ENCODE data around the gene XPA.

XPA gene

GRCh38 chr9:97714435-97714834, 17.3 kb upstream of the XPA start:
- Histone ChIP-seq H3K4me3 (ENCODE audit: low read length, poor library complexity, severe bottlenecking) (no peak overlapping the region), H3K9me3 (ENCODE audit: insufficient read depth, low read depth, low read length) (no peaks in the 10 kb centered on the region), H3K9me2 (replicated peaks; ENCODE audit: low read depth, low read length) (no peaks in the 10 kb centered on the region), H4K20me1 (ENCODE audit: insufficient read depth, low read length, poor library complexity, severe bottlenecking) (no peaks in the 10 kb centered on the region), H3K27me3 (ENCODE audit: insufficient read depth, low read length, poor library complexity, severe bottlenecking) (peaks cover 53% of the 10 kb centered on the region), H3K4me2 (ENCODE audit: low read depth, low read length, poor library complexity, severe bottlenecking) (no peak overlapping the region), H3K9ac (ENCODE audit: low read depth, low read length, poor library complexity, severe bottlenecking) (no peak overlapping the region), H3K4me1 (ENCODE audit: insufficient read depth, low read length, poor library complexity, severe bottlenecking) (peaks cover 15% of the 10 kb centered on the region), H3K79me2 (ENCODE audit: insufficient read depth, low read length) (no peaks in the 10 kb centered on the region), H3K36me3 (ENCODE audit: insufficient read depth, low read length) (no peaks in the 10 kb centered on the region), H3F3A (ENCODE audit: low read depth) (no peaks in the 10 kb centered on the region), H2AFZ (ENCODE audit: low read length) (no peak overlapping the region)
- TF ChIP-seq CTCF (conservative IDR thresholded peaks at IDR 0.05; ENCODE audit: low read length): no peak
- TF ChIP-seq EZH2phosphoT487 (IDR thresholded peaks at IDR 0.05; ENCODE audit: borderline replicate concordance): no peak

DNA sequence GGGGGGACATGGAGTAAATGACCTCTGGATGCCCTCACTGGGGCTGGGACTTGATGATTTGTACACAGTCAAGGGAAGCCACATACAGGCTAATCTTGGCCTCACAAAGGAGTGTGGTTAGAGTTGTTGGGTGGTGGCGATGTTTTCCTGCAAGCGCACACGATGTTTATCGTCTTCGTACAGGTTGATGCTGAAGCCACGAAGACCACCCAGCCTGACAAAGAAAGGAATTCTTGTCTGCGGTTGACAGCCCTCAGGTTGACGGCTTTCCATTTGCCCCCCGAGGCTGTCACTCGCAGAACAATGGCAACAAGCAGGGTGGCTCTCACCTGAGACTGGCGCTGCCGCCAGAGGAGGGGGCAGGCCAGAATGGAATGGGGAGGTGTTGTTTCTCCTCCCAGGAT, 14.1 kb upstream of the XPA start:
- H2AFZ ChIP-seq (ENCODE audit: low read length): no peak overlapping the region
- no peaks in the 10 kb centered on the region for H4K20me1 ChIP-seq (ENCODE audit: insufficient read depth, low read length, poor library complexity, severe bottlenecking)
- no peaks in the 10 kb centered on the region for H3K79me2 ChIP-seq (ENCODE audit: insufficient read depth, low read length)
- no peak overlapping the region for H3K9ac ChIP-seq (ENCODE audit: low read depth, low read length, poor library complexity, severe bottlenecking)
- H3K36me3 ChIP-seq (ENCODE audit: insufficient read depth, low read length): no peaks in the 10 kb centered on the region
- no peaks in the 10 kb centered on the region for H3K9me2 ChIP-seq (replicated peaks; ENCODE audit: low read depth, low read length)
- peaks cover 15% of the 10 kb centered on the region for H3K4me1 ChIP-seq (ENCODE audit: insufficient read depth, low read length, poor library complexity, severe bottlenecking)
- H3F3A ChIP-seq (ENCODE audit: low read depth): no peaks in the 10 kb centered on the region
- H3K4me2 ChIP-seq (ENCODE audit: low read depth, low read length, poor library complexity, severe bottlenecking): peak overlapping the region; percentile 60
- no peak for TF ChIP-seq EZH2phosphoT487 (IDR thresholded peaks at IDR 0.05; ENCODE audit: borderline replicate concordance)
- TF ChIP-seq CTCF (conservative IDR thresholded peaks at IDR 0.05; ENCODE audit: low read length): no peak
- no peaks in the 10 kb centered on the region for H3K9me3 ChIP-seq (ENCODE audit: insufficient read depth, low read depth, low read length)
- H3K27me3 ChIP-seq (ENCODE audit: insufficient read depth, low read length, poor library complexity, severe bottlenecking): peaks cover 72% of the 10 kb centered on the region
- peak overlapping the region; percentile 43 for H3K4me3 ChIP-seq (ENCODE audit: low read length, poor library complexity, severe bottlenecking)

DNA sequence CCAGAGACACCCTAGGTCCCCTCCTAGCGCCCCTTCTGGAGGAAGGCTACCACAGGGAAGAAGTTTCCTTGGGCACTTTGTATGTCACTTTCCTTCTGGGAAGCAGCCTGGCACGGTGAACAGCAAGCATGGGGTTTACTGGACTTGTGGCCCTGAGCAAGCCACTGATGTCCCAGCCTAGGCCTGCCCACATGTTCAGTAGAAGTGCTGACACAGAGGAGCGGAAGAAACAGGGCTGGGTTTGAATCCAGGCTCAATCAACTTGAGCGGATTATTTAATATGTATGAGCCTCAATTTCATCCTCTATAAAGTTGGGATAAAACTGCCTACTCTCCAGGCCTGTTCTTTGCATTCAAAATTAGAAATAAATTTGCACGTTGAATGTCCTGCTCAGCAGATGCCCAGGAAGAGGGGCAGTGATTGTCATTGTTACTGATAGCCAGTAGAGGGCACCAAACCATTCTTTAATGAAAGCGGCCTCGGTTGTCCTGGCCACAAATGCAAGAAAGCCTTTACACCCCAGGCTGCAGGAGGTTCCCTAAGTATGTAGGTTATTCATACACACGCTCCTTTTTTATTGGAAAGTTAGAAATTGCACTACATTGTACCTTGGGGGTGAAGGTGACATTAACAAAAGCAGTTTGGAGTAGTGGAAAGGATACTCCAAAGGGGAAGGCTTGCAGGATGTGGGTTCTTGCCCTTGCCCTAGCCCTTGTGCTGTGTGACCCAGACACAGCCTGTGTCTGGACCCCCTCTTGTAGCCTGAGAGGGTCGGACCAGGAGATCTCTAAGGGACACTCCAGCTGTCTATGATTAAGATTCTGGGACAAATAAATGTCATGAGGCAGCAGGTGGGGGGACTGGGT, 13.4 kb upstream of the XPA start:
- no peaks in the 10 kb centered on the region for H3F3A ChIP-seq (ENCODE audit: low read depth)
- H3K4me1 ChIP-seq (ENCODE audit: insufficient read depth, low read length, poor library complexity, severe bottlenecking): peaks cover 15% of the 10 kb centered on the region
- H3K9me2 ChIP-seq (replicated peaks; ENCODE audit: low read depth, low read length): no peaks in the 10 kb centered on the region
- H3K9ac ChIP-seq (ENCODE audit: low read depth, low read length, poor library complexity, severe bottlenecking): no peak overlapping the region
- no peak overlapping the region for H2AFZ ChIP-seq (ENCODE audit: low read length)
- no peaks in the 10 kb centered on the region for H3K9me3 ChIP-seq (ENCODE audit: insufficient read depth, low read depth, low read length)
- H3K79me2 ChIP-seq (ENCODE audit: insufficient read depth, low read length): no peaks in the 10 kb centered on the region
- H3K36me3 ChIP-seq (ENCODE audit: insufficient read depth, low read length): no peaks in the 10 kb centered on the region
- peak overlapping the region; percentile 60 for H3K4me2 ChIP-seq (ENCODE audit: low read depth, low read length, poor library complexity, severe bottlenecking)
- H3K4me3 ChIP-seq (ENCODE audit: low read length, poor library complexity, severe bottlenecking): peak overlapping the region; percentile 43
- TF ChIP-seq EZH2phosphoT487 (IDR thresholded peaks at IDR 0.05; ENCODE audit: borderline replicate concordance) (no peak), CTCF (conservative IDR thresholded peaks at IDR 0.05; ENCODE audit: low read length) (peak; percentile 93)
- H3K27me3 ChIP-seq (ENCODE audit: insufficient read depth, low read length, poor library complexity, severe bottlenecking): peaks cover 71% of the 10 kb centered on the region
- H4K20me1 ChIP-seq (ENCODE audit: insufficient read depth, low read length, poor library complexity, severe bottlenecking): no peaks in the 10 kb centered on the region

Measured in Loucy (cell line).